Gastrocnemius medialis (tissue), 4 donors: ENCODE data around the gene AGPAT3. TPM values are rescaled to one million over a fixed set of nuclear protein-coding genes. Genes with fewer than 3 reads are reported as not detected.

Source experiments
- ATAC-seq, 2 donors: fragments of 150-250 bp; one replicate each; pipeline ENCODE4 v1.9.1; 2016
- DNase-seq, 2 donors: peaks; one replicate each; pipeline ENCODE4 v3.0.0-alpha.2; 2019
- H3K27ac ChIP-seq, 4 donors: fragments of 200-600 bp; sonication (generic); 1 replicate in 1 of 4; 2 replicates in 3 of 4; pipeline ENCODE4 v1.5.1; 2016 to 2018; ENCODE audit warnings: mild to moderate bottlenecking in 2 of 4, moderate library complexity in 1 of 4
- H3K27me3 ChIP-seq, 3 donors: fragments of 200-600 bp; sonication (generic) in 2 of 3; 1 replicate in 1 of 3; 2 replicates in 2 of 3; pipeline versions ENCODE4 v1.5.1 to v1.6.0; 2016 to 2019; ENCODE audit warnings: mild to moderate bottlenecking in 1 of 3, moderate library complexity in 1 of 3
- H3K36me3 ChIP-seq, 2 donors: fragments of 200-600 bp; sonication (generic) in 1 of 2; one replicate each; pipeline ENCODE4 v1.5.1; 2017 to 2018
- H3K4me1 ChIP-seq, 2 donors: fragments of 200-600 bp; sonication (generic) in 1 of 2; one replicate each; pipeline ENCODE4 v1.5.1; 2016 to 2017; ENCODE audit warnings: mild to moderate bottlenecking in 2 of 2
- H3K4me3 ChIP-seq, 4 donors: fragments of 200-600 bp; sonication (generic) in 3 of 4; 1 replicate in 1 of 4; 2 replicates in 3 of 4; pipeline ENCODE4 v1.5.1; 2016 to 2019; ENCODE audit warnings: mild to moderate bottlenecking in 2 of 4
- H3K9me3 ChIP-seq, 3 donors: fragments of 200-600 bp; sonication (generic) in 2 of 3; 1 replicate in 1 of 3; 2 replicates in 2 of 3; pipeline ENCODE4 v1.5.1; 2016 to 2019
- POLR2A ChIP-seq, 2 donors: fragments of 450-650 bp; IDR thresholded peaks; one replicate each; pipeline ENCODE4 v1.6.1; 2017; ENCODE audit warnings: antibody characterized with exemption in 2 of 2, mild to moderate bottlenecking in 2 of 2, moderate library complexity in 2 of 2
- in situ Hi-C, 4 donors: fragments of 200-750 bp; cut with MboI; loops; one replicate each; pipeline versions ENCODE4 v1.15.0 to v1.8.0; 2017; ENCODE audit warnings: low sequenced_read_pairs in 4 of 4
- intact Hi-C: fragments of 100-400 bp; cut with DNase I; formaldehyde crosslinking; loops from one replicate; pipeline ENCODE4 v1.15.1; 2023; ENCODE audit warnings: low total_unique reads
- total RNA-seq, 4 donors: library from RNA; depleted of rRNA; stranded (reverse); fragments of >200 nt; gene quantifications; one replicate each; pipeline versions ENCODE4 v1.1.0 to v1.2.3, GENCODE V29; 2016
- TF ChIP-seq, protein P1 (sequence below), 5 experiments: fragments of 450-650 bp in 3 of 5; fragments of 200-600 bp in 2 of 5; sonication (generic) in 2 of 5; IDR thresholded peaks in 4 of 5; conservative IDR thresholded peaks in 1 of 5; 1 replicate in 4 of 5; 2 replicates in 1 of 5; pipeline ENCODE4 v1.5.1; 2016 to 2019; ENCODE audit warnings: antibody characterized with exemption in 5 of 5, mild to moderate bottlenecking in 3 of 5, moderate library complexity in 3 of 5

Gene AGPAT3
- total RNA-seq, 4 donors from 2014 or later = 44.2 to 102 (median 59.3) TPM

DNA sequence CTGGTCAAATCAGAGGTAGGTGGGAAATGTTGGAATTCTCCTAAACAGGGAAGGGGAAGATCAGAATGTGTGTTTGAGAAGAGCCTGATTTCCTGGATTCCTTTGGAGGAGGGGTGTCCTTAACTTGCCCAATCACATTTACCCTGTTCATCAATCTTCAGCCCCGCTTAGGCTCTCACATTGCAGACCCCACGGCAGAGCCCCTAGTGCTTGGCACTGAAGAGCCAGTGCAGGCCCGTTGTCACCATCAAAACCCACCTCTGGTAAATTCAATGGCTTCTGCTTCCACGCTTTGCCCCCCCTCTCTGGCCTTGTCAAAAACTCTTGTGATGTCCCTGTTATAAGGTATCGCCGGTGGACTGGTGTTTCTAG lies 2.3 kb downstream of the AGPAT3 start:
- ATAC-seq (no peak), DNase-seq (no peak)
- in situ Hi-C loops (no loop called here), intact Hi-C loops (loop anchor here (2.0 to 5.0 kb wide), 4 partner anchors 13 to 61 kb away; no protein-coding TSS in a partner anchor)
- H3K27ac ChIP-seq = peak overlapping the region; percentile 87 to 96 (median 92)
- peak overlapping the region in 2 of 4 donors; percentile 57 to 68 for H3K4me3 ChIP-seq
- no peak for TF ChIP-seq POLR2A (IDR thresholded peaks at IDR 0.05)
- TF ChIP-seq, protein P1, sequence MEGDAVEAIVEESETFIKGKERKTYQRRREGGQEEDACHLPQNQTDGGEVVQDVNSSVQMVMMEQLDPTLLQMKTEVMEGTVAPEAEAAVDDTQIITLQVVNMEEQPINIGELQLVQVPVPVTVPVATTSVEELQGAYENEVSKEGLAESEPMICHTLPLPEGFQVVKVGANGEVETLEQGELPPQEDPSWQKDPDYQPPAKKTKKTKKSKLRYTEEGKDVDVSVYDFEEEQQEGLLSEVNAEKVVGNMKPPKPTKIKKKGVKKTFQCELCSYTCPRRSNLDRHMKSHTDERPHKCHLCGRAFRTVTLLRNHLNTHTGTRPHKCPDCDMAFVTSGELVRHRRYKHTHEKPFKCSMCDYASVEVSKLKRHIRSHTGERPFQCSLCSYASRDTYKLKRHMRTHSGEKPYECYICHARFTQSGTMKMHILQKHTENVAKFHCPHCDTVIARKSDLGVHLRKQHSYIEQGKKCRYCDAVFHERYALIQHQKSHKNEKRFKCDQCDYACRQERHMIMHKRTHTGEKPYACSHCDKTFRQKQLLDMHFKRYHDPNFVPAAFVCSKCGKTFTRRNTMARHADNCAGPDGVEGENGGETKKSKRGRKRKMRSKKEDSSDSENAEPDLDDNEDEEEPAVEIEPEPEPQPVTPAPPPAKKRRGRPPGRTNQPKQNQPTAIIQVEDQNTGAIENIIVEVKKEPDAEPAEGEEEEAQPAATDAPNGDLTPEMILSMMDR (IDR thresholded peaks at IDR 0.05 in 4 of 5, conservative IDR thresholded peaks at IDR 0.05 in 1 of 5) = no peak
- no peaks in the 10 kb centered on the region for H3K27me3 ChIP-seq
- H3K9me3 ChIP-seq = no peaks in the 10 kb centered on the region
- peaks cover 44 to 47% of the 10 kb centered on the region in 2 donors for H3K4me1 ChIP-seq
- H3K36me3 ChIP-seq = no peaks in the 10 kb centered on the region

DNA sequence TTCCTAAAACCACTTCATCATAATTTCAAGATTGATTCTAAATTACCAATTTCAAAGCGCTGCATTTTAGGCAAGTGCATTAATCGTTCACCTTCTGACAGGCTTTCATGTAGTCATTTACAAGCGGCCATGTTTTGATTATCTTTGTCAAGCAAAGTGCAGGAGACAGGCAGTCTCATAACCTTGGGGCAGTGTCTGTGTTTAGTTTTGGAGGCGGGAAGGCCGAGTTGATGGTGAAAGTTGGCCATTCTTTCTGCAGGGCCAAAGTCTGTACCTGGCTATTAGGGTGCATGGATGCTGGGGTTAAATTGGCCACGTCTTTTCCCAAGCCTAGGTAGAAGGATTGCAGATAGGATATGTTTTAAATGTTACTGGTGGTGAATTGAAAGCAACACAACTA lies 2.9 kb downstream of the AGPAT3 start:
- intact Hi-C loops = loop anchor here (2.0 to 5.0 kb wide), 4 partner anchors 13 to 61 kb away; no protein-coding TSS in a partner anchor
- no peaks in the 10 kb centered on the region for H3K27me3 ChIP-seq
- H3K4me1 ChIP-seq = peaks cover 44 to 47% of the 10 kb centered on the region in 2 donors
- H3K4me3 ChIP-seq = no peak overlapping the region
- TF ChIP-seq POLR2A (IDR thresholded peaks at IDR 0.05) = no peak
- TF ChIP-seq, protein P1 (IDR thresholded peaks at IDR 0.05 in 4 of 5, conservative IDR thresholded peaks at IDR 0.05 in 1 of 5) = no peak
- no peaks in the 10 kb centered on the region for H3K36me3 ChIP-seq
- in situ Hi-C loops = no loop called here
- no peaks in the 10 kb centered on the region for H3K9me3 ChIP-seq
- no peak for ATAC-seq
- H3K27ac ChIP-seq = peak overlapping the region; percentile 87 to 96 (median 92)
- DNase-seq = no peak

DNA sequence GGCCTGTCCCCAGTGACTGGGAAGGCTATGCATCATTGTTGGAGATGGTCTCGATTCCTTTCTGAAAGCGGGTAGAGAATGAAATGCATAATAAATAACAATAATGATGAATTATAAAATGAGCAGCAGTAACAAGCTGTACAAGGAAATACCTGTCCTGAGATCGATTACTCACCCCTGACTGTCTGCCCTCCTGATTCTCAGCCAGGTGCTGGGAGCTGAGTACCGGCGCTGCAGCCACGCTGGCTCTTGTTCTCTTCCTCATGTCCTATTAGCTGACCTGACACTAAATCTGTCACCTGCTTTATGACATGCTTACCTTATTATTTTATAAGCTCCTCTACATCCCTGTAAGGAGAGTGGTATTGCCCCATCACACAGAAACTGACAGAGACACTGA lies 3.4 kb downstream of the AGPAT3 start:
- Histone ChIP-seq H3K9me3 (no peaks in the 10 kb centered on the region), H3K4me3 (no peak overlapping the region), H3K36me3 (no peaks in the 10 kb centered on the region), H3K27me3 (no peaks in the 10 kb centered on the region), H3K4me1 (peaks cover 44 to 47% of the 10 kb centered on the region in 2 donors), H3K27ac (peak overlapping the region; percentile 87 to 96 (median 92))
- ATAC-seq (no peak), DNase-seq (no peak)
- intact Hi-C loops (loop anchor here (5.0 kb wide), 1 partner anchor 56 kb away; no protein-coding TSS in a partner anchor), in situ Hi-C loops (no loop called here)
- no peak for TF ChIP-seq POLR2A (IDR thresholded peaks at IDR 0.05)
- TF ChIP-seq, protein P1 (IDR thresholded peaks at IDR 0.05 in 4 of 5, conservative IDR thresholded peaks at IDR 0.05 in 1 of 5) = no peak

DNA sequence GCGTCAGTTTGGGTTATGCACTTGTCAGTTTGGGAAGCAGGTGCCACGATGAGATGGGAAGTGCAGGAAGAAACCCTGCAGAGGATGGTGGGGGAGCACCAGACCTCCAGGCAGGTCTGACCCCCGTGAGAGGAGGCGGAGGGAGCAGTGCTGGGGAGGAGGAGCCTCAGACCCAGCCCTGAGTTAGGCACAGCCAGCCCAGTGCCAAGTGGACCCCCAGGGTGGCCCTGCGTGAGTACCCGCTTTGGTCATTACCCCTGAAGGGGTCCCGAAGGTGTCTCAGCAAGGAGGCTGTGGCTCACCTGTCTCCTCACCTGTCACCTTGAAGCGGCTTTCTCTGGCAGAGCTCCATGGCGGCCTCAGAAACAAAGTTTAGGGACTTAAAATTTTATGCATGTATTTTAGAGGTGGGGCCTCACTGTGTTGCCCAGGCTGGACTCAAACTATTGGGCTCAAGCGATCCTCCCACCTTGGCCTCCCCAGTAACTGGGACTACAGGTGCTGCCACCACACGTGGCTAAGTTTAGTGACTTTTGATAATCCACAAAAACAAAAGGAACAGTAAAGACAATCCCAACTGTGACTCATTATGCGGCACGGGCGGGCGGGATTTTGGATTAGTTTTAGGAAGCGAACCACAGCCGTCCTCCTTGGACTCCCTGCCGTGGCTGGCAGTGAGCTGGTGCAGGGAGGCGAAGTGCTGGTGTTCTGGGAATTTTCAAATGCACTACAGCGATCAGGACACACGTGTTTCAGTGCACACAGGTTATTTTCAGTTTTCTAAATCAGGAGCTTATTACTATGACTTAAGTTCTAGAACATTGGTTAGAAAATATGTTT lies 4.7 kb downstream of the AGPAT3 start:
- H3K27me3 ChIP-seq = no peaks in the 10 kb centered on the region
- no peaks in the 10 kb centered on the region for H3K9me3 ChIP-seq
- TF ChIP-seq POLR2A (IDR thresholded peaks at IDR 0.05) = no peak
- TF ChIP-seq, protein P1 (IDR thresholded peaks at IDR 0.05 in 4 of 5, conservative IDR thresholded peaks at IDR 0.05 in 1 of 5) = no peak
- peaks cover 53 to 60% of the 10 kb centered on the region in 2 donors for H3K4me1 ChIP-seq
- H3K27ac ChIP-seq = peak overlapping the region; percentile 87 to 96 (median 92)
- no peaks in the 10 kb centered on the region for H3K36me3 ChIP-seq
- intact Hi-C loops = loop anchor here (5.0 kb wide), 1 partner anchor 57 kb away; no protein-coding TSS in a partner anchor
- no peak overlapping the region for H3K4me3 ChIP-seq
- in situ Hi-C loops = no loop called here
- no peak for ATAC-seq
- DNase-seq = no peak
